ENCODE measurements around the gene ETV2.

The ETV2 gene

GRCh38 chr19:35643255-35644205 is 2.0 kb downstream of the ETV2 start (continued):
- TF ChIP-seq ZNF704 (tag by site-specific recombination; IDR thresholded peaks at IDR 0.05), result no peak
- TF ChIP-seq ZBTB49 (tag by site-specific recombination; IDR thresholded peaks at IDR 0.05; ENCODE audit: low read depth), result no peak
- TF ChIP-seq SP3 (tag by site-specific recombination; IDR thresholded peaks at IDR 0.05), result peak; percentile 99
- peak; percentile 70 for TF ChIP-seq ZNF785 (tag by site-specific recombination; IDR thresholded peaks at IDR 0.05)
- TF ChIP-seq EGR2 (tag by site-specific recombination; IDR thresholded peaks at IDR 0.05; ENCODE audit: low read depth), result peak; percentile 72
- no peak for TF ChIP-seq ZNF768 (tag by site-specific recombination; IDR thresholded peaks at IDR 0.05)
- no peak for TF ChIP-seq ZNF155 (tag by site-specific recombination; IDR thresholded peaks at IDR 0.05)
- peak; percentile 88 for TF ChIP-seq PBX3 (CRISPR knock-in tag; IDR thresholded peaks at IDR 0.05)
- TF ChIP-seq ZNF76 (tag by site-specific recombination; IDR thresholded peaks at IDR 0.05; ENCODE audit: borderline replicate concordance, low read depth), result peak; percentile 93
- TF ChIP-seq KLF9 (tag by site-specific recombination; IDR thresholded peaks at IDR 0.05; ENCODE audit: low read depth), result peak; percentile 99
- TF ChIP-seq ZNF184 (tag by site-specific recombination; IDR thresholded peaks at IDR 0.05), result 0 out of 2 replicates have a peak, but pooled peaks have one; percentile 69
- peak; percentile 99 for TF ChIP-seq ZSCAN5A (tag by site-specific recombination; IDR thresholded peaks at IDR 0.05)
- TF ChIP-seq ZNF555 (tag by site-specific recombination; conservative IDR thresholded peaks at IDR 0.05), result no peak
- peak; percentile 99 for TF ChIP-seq HIC1 (tag by site-specific recombination; IDR thresholded peaks at IDR 0.05)
- no peak for TF ChIP-seq ZNF548 (tag by site-specific recombination; IDR thresholded peaks at IDR 0.05)
- TF ChIP-seq ZNF211 (tag by site-specific recombination; IDR thresholded peaks at IDR 0.05; ENCODE audit: low read depth), result no peak
- TF ChIP-seq KLF8 (tag by site-specific recombination; IDR thresholded peaks at IDR 0.05), result peak; percentile 100
- TF ChIP-seq CTCF (tag by site-specific recombination; IDR thresholded peaks at IDR 0.05), result peak; percentile 86
- no peak for TF ChIP-seq ZNF266 (tag by site-specific recombination; IDR thresholded peaks at IDR 0.05; ENCODE audit: low read depth)
- peak; percentile 96 for TF ChIP-seq ZBTB48 (tag by site-specific recombination; IDR thresholded peaks at IDR 0.05)
- TF ChIP-seq ZXDB (tag by site-specific recombination; IDR thresholded peaks at IDR 0.05), result peak; percentile 98
- peak; percentile 71 for TF ChIP-seq ZNF398 (tag by site-specific recombination; IDR thresholded peaks at IDR 0.05)
- TF ChIP-seq AEBP2 (tag by site-specific recombination; IDR thresholded peaks at IDR 0.05; ENCODE audit: borderline replicate concordance), result no peak
- TF ChIP-seq ZNF624 (tag by site-specific recombination; IDR thresholded peaks at IDR 0.05), result no peak
- peak; percentile 13; the same call in 1 of the 2 replicates for TF ChIP-seq ZNF664 (tag by site-specific recombination; IDR thresholded peaks at IDR 0.05)
